ENCODE results near the gene SDF4. TPM values are rescaled to one million over a fixed set of nuclear protein-coding genes. Genes with fewer than 3 reads are reported as not detected.
A peak's percentile ranks its signal among the peaks of the same experiment; 100 is the strongest.

The SDF4 gene
- total RNA-seq: 121 and 122 TPM in 2 replicates

GRCh38 chr1:1231400-1232207 lies at the start of gene SDF4:
TSS of gene SDF4 (minus strand) at chr1:1232001. CDS start at chr1:1228772, 3,229 bp downstream.

GRCh38 chr1:1273512-1274298 lies 41.9 kb upstream of the SDF4 start, which contains the start of gene UBE2J2:
TSS of gene UBE2J2 (minus strand) at chr1:1273854. CDS start at chr1:1267992, 5,862 bp downstream.

DNA sequence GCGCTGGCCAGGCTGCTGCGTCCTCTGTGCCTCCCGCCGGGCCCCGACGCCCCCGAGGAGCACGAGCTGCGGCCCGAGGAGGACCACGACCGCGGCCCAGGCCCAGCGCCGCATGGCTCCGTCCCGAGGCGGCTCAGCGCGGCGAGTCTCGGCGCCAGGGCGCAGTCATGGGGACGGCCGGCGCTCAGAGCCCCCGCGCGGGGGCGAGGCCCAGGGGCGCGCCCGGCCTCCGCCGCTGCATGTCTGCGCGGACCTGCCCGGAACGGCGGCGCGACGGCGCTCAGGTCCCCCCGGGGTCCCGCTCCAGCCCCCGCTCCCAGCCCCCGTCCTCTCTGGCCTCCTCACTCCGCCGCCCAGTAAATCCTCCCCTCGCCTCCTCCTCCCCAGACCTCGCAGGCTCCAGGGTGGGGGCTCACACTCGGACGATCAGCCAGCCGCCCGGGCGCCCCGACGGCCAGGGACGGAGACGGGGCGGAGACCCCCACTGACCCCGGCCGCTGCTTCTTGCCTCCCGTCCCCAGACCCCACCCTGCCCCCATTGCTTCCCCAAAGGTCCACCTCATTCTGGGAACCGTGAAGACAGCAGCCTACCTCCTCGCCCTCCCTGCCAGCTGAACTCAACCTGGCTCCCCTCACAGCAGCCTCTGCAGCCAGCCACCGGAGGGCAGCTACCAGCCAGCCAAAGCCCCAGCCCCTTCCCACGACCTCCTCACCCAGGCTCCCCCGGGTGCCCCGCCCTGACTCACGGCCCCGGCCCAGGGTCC lies 15.0 kb upstream of the SDF4 start, which contains the start of gene C1QTNF12:
Gene C1QTNF12 (minus strand): TSS at position 146 of the 764 bp plus-strand sequence. CDS start 32 bp downstream, at position 114.

DNA sequence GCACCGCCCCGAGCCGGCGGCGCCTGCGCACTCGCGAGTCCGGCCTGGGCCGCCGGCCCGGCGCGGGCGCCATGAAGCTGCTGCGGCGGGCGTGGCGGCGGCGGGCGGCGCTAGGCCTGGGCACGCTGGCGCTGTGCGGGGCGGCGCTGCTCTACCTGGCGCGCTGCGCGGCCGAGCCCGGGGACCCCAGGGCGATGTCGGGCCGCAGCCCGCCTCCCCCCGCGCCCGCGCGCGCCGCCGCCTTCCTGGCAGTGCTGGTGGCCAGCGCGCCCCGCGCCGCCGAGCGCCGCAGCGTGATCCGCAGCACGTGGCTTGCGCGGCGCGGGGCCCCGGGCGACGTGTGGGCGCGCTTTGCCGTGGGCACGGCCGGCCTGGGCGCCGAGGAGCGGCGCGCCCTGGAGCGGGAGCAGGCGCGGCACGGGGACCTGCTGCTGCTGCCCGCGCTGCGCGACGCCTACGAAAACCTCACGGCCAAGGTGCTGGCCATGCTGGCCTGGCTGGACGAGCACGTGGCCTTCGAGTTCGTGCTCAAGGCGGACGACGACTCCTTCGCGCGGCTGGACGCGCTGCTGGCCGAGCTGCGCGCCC lies 501 bp upstream of the SDF4 start, which contains the start of gene B3GALT6:
Gene B3GALT6 (plus strand): TSS at position 30 of the 588 bp plus-strand sequence. CDS start 42 bp downstream, at position 72.

GRCh38 chr1:1213345-1214265 lies 18.2 kb downstream of the SDF4 start, which contains the start of gene TNFRSF4:
TSS of gene TNFRSF4 (minus strand) at chr1:1214153. CDS start at chr1:1214127, 26 bp downstream.

GRCh38 chr1:1206376-1206965 lies 25.3 kb downstream of the SDF4 start, which contains the start of gene TNFRSF18:
TSS of gene TNFRSF18 (minus strand) at chr1:1206592. CDS start at chr1:1206571, 21 bp downstream.

DNA sequence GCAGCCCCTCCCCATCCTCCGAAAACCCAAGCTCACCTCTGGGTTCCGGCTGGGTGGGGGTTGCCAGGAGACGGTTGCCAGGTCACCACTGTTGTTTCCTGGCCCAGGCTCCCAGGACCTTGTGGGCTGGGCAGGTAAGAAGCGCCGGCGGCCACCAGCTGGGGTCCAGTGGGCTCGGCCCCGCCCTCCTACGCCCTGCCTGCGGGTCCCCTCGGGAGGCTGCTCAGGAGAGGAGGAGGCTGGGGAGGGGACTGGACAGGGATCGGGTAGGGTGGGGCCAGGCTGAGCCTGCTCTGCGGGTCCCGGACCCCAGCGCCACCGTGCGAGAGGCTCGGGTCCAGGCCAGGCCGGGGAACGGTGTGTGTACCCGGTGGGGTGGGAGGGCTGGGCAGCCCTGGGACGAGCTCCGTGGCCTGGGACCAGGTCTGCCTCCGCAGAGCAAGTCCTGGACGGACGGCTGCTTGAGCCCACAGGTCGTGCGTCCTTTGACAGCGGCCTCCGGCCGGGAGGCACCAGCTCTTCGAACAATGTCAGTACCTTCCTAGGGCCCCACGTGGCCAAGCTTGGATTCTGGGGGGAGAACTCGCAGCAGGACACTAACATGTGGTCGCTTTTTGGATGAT lies 57.9 kb downstream of the SDF4 start, which contains the start of gene TTLL10:
Gene TTLL10 (plus strand): TSS at position 88 of the 623 bp plus-strand sequence. CDS start 5,336 bp downstream, outside the sequence.

Small RNA genes lying within 50 kb of the gene (small RNA-seq; reads per million reads assigned to genes)
- gene MIR200A: 3.5 reads per million, percentile 86 among the genes with 10 or more reads in this experiment
- gene MIR200B: 4.5 reads per million, percentile 89 among the genes with 10 or more reads in this experiment
- 0.34 reads per million for gene MIR429

Other genes with a start within 250 kb of the SDF4 start
- gene PERM1, start 249.9 kb downstream of the SDF4 start, total RNA-seq: 0.13 TPM in 1 of 2 replicates, not detected in the other
- gene HES4, start 231.9 kb downstream of the SDF4 start, total RNA-seq: 0.91 and 4.0 TPM in 2 replicates
- gene ISG15, start 218.5 kb downstream of the SDF4 start, total RNA-seq: 22.7 and 38.0 TPM in 2 replicates
- 19.3 and 22.5 TPM in 2 replicates for gene AGRN, start 211.9 kb downstream of the SDF4 start, total RNA-seq
- not detected in 2 replicates for gene RNF223, start 157.7 kb downstream of the SDF4 start, total RNA-seq
- gene C1orf159, start 115.9 kb downstream of the SDF4 start, total RNA-seq: 4.8 and 5.2 TPM in 2 replicates
- not detected in 2 replicates for gene TTLL10, start 58.1 kb downstream of the SDF4 start, total RNA-seq
- 0.32 and 0.39 TPM in 2 replicates for gene TNFRSF18, start 25.4 kb downstream of the SDF4 start, total RNA-seq
- 0.13 TPM in 1 of 2 replicates, not detected in the other for gene TNFRSF4, start 17.8 kb downstream of the SDF4 start, total RNA-seq
- gene B3GALT6, start 236 bp upstream of the SDF4 start, total RNA-seq: 16.3 and 18.9 TPM in 2 replicates
- gene C1QTNF12, start 14.7 kb upstream of the SDF4 start, total RNA-seq: 0.43 and 0.65 TPM in 2 replicates
- 26.9 and 30.3 TPM in 2 replicates for gene UBE2J2, start 41.9 kb upstream of the SDF4 start, total RNA-seq
- gene SCNN1D, start 48.4 kb upstream of the SDF4 start, total RNA-seq: 0.76 and 0.78 TPM in 2 replicates
- 19.2 and 24.7 TPM in 2 replicates for gene ACAP3, start 75.9 kb upstream of the SDF4 start, total RNA-seq
- 16.2 and 22.7 TPM in 2 replicates for gene PUSL1, start 76.6 kb upstream of the SDF4 start, total RNA-seq
- 43.3 and 46.8 TPM in 2 replicates for gene INTS11, start 92.7 kb upstream of the SDF4 start, total RNA-seq
- gene CPTP, start 92.8 kb upstream of the SDF4 start, total RNA-seq: 10.3 and 12.6 TPM in 2 replicates
- under 0.01 and 0.22 TPM in 2 replicates for gene TAS1R3, start 99.3 kb upstream of the SDF4 start, total RNA-seq
- 30.4 and 31.7 TPM in 2 replicates for gene DVL1, start 117.4 kb upstream of the SDF4 start, total RNA-seq
- 507 and 540 TPM in 2 replicates for gene MXRA8, start 126.6 kb upstream of the SDF4 start, total RNA-seq
- gene AURKAIP1, start 143.2 kb upstream of the SDF4 start, total RNA-seq: 60.2 and 63.8 TPM in 2 replicates
- gene CCNL2, start 167.3 kb upstream of the SDF4 start, total RNA-seq: 111 and 123 TPM in 2 replicates
- gene MRPL20, start 175.3 kb upstream of the SDF4 start, total RNA-seq: 96.8 and 105 TPM in 2 replicates
- gene ANKRD65, start 189.3 kb upstream of the SDF4 start, total RNA-seq: 1.7 and 2.9 TPM in 2 replicates
- gene VWA1, start 203.7 kb upstream of the SDF4 start, total RNA-seq: 2.6 and 4.1 TPM in 2 replicates
- gene ATAD3C, start 217.7 kb upstream of the SDF4 start, total RNA-seq: under 0.01 and 0.13 TPM in 2 replicates
- gene ATAD3B, start 239.8 kb upstream of the SDF4 start, total RNA-seq: 5.4 and 8.6 TPM in 2 replicates